ENCODE results near the gene PKD1L1. TPM values are rescaled to one million over a fixed set of nuclear protein-coding genes. Genes with fewer than 3 reads are reported as not detected.

Gene PKD1L1
- total RNA-seq, 1 experiment from 2014 or later, result 0.07 TPM

DNA sequence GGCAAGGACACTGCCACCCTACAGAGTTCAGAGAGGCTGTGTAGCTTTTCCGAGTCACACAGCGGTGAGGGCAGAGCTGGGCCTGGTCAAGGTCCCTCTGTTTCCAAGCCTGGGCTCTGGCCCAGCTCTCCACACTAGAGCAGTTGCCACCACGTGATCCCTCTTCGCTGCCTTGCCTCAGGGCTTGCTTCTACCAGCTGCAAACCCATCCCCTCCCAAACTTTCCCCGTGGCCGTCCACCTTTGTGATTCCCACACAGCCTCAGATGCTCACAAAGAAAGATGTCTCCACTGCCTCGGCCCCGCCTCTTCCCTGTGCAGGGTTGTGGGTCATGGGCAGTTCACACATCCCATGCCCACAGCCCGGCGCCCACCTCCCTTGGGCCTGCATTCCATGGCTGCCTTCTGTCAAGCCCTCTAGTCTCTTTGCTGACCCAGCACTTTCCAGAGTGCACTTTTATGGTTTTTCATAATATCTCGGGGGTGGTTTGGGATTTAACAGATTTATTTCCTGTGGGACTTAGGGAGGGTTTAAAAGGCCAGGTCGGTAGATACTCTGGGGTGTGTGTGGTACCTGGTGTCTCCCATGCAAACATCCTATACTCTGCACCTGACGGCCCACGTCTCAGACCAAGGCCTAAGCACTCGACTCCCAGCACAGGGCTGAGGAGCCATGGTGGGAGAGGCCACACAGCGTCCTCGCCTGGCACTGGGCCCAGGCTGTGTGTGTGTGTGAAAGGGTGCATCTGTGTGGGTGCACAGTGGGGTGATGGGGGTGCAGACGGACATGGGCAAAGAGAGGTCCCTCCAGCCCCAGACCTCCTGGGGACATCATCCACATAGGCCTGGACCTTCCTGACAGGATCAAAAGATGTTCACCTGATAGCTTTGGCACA, 59.6 kb downstream of the PKD1L1 start (continued):
- TF ChIP-seq NFYB (CRISPR knock-in tag; conservative IDR thresholded peaks at IDR 0.05; ENCODE audit: low read depth) (no peak), SP1 (CRISPR knock-in tag; conservative IDR thresholded peaks at IDR 0.05) (no peak), TP53 (CRISPR knock-in tag; IDR thresholded peaks at IDR 0.05) (no peak)
- TF ChIP-seq, protein P1, sequence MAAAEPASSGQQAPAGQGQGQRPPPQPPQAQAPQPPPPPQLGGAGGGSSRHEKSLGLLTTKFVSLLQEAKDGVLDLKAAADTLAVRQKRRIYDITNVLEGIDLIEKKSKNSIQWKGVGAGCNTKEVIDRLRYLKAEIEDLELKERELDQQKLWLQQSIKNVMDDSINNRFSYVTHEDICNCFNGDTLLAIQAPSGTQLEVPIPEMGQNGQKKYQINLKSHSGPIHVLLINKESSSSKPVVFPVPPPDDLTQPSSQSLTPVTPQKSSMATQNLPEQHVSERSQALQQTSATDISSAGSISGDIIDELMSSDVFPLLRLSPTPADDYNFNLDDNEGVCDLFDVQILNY (CRISPR knock-in tag; IDR thresholded peaks at IDR 0.05), result no peak
- TF ChIP-seq, protein P2, sequence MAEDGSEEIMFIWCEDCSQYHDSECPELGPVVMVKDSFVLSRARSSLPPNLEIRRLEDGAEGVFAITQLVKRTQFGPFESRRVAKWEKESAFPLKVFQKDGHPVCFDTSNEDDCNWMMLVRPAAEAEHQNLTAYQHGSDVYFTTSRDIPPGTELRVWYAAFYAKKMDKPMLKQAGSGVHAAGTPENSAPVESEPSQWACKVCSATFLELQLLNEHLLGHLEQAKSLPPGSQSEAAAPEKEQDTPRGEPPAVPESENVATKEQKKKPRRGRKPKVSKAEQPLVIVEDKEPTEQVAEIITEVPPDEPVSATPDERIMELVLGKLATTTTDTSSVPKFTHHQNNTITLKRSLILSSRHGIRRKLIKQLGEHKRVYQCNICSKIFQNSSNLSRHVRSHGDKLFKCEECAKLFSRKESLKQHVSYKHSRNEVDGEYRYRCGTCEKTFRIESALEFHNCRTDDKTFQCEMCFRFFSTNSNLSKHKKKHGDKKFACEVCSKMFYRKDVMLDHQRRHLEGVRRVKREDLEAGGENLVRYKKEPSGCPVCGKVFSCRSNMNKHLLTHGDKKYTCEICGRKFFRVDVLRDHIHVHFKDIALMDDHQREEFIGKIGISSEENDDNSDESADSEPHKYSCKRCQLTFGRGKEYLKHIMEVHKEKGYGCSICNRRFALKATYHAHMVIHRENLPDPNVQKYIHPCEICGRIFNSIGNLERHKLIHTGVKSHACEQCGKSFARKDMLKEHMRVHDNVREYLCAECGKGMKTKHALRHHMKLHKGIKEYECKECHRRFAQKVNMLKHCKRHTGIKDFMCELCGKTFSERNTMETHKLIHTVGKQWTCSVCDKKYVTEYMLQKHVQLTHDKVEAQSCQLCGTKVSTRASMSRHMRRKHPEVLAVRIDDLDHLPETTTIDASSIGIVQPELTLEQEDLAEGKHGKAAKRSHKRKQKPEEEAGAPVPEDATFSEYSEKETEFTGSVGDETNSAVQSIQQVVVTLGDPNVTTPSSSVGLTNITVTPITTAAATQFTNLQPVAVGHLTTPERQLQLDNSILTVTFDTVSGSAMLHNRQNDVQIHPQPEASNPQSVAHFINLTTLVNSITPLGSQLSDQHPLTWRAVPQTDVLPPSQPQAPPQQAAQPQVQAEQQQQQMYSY (CRISPR knock-in tag; IDR thresholded peaks at IDR 0.05), result no peak

DNA sequence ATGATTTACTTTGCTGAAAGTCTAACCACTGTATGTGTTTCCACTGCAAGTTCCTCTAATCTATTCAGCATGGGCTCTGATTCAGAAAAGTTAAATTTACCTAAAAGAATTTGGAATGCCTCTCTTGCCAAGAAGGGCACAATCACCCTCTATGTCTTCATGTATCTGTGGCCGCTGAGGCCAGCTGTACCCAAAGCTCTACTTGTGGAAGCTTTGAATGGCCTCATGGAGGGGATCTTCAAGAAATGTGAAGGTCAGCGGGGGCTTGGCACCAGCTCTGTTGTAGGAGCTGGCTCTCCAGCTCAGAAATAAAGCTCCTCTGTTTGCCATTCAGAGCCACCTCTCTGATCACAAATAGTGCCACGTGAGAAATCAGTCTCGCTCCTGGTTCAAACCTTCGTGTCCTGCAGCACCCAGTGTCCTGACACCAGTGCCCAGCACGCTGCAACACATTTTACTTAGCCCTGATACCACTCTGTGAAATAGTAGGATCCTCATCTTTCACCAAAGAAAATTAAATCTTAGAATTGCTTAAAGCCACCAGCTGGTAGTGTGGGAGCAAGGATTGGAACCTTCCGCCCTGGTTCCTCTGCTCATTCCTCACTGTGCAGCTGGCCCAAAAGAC, 61.1 kb downstream of the PKD1L1 start:
- Mint-ChIP-seq H3K27ac (no peak overlapping the region), H3K9me3 (no peaks in the 10 kb centered on the region), H3K4me3 (no peak overlapping the region), H3K27me3 (ENCODE audit: low read depth) (no peaks in the 10 kb centered on the region; the same call in 1 of the 2 replicates), H3K4me1 (no peaks in the 10 kb centered on the region), H3K36me3 (no peaks in the 10 kb centered on the region)
- DNase-seq (ENCODE audit: low spot score), result no peak
- POLR2A ChIA-PET, result no interaction called here
- CTCF ChIA-PET, result interaction anchor here (0.9 kb wide), 1 partner anchor 58 kb away, joined by 3 read pairs; no protein-coding TSS in a partner anchor
- TF ChIP-seq TEAD4 (CRISPR knock-in tag; IDR thresholded peaks at IDR 0.05) (no peak), ZNF423 (CRISPR knock-in tag; IDR thresholded peaks at IDR 0.05) (no peak), ZSCAN18 (CRISPR knock-in tag; IDR thresholded peaks at IDR 0.05) (no peak), TEAD1 (CRISPR knock-in tag; IDR thresholded peaks at IDR 0.05) (no peak), HMGA2 (CRISPR knock-in tag; IDR thresholded peaks at IDR 0.05) (no peak), ZNF232 (CRISPR knock-in tag; IDR thresholded peaks at IDR 0.05) (no peak), NR3C1 (CRISPR knock-in tag; conservative IDR thresholded peaks at IDR 0.05; ENCODE audit: low read depth) (no peak), SOX15 (CRISPR knock-in tag; IDR thresholded peaks at IDR 0.05) (no peak)
- TF ChIP-seq, protein P3, sequence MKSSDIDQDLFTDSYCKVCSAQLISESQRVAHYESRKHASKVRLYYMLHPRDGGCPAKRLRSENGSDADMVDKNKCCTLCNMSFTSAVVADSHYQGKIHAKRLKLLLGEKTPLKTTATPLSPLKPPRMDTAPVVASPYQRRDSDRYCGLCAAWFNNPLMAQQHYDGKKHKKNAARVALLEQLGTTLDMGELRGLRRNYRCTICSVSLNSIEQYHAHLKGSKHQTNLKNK (CRISPR knock-in tag; IDR thresholded peaks at IDR 0.05), result no peak
- TF ChIP-seq, protein P2 (CRISPR knock-in tag; IDR thresholded peaks at IDR 0.05), result no peak
- no peak for ATAC-seq
